Regular cardiac myocyte (primary cell): ENCODE data around the gene MT1X. TPM values are rescaled to one million over a fixed set of nuclear protein-coding genes. Genes with fewer than 3 reads are reported as not detected.

Source experiments
- total RNA-seq: library from RNA; depleted of rRNA; stranded (reverse); fragments of >200 nt; gene quantifications from 2 replicates; pipeline ENCODE4 v1.2.3, GENCODE V29; 2014

Gene MT1X
- 154 and 161 TPM in 2 replicates for total RNA-seq

GRCh38 chr16:56681939-56682702 lies at the start of gene MT1X:
MT1X (plus strand) TSS chr16:56682470; CDS start chr16:56682541, 71 bp downstream.

GRCh38 chr16:56637814-56638750 lies 44.2 kb upstream of the MT1X start, which contains the start of gene MT1A:
MT1A (plus strand) TSS chr16:56638666; CDS start chr16:56638739, 73 bp downstream.

GRCh38 chr16:56651586-56651985 lies 30.7 kb upstream of the MT1X start, which contains the start of gene MT1B:
MT1B (plus strand) TSS chr16:56651886; CDS start chr16:56651954, 68 bp downstream.

GRCh38 chr16:56657555-56658326 lies 24.5 kb upstream of the MT1X start, which contains the start of gene MT1F:
MT1F (plus strand) TSS chr16:56657959; CDS start chr16:56658059, 100 bp downstream.

GRCh38 chr16:56667581-56668571 lies 14.4 kb upstream of the MT1X start, which contains the start of gene MT1G:
MT1G (minus strand) TSS chr16:56668065; CDS start chr16:56667993, 72 bp downstream.

GRCh38 chr16:56669005-56669839 lies 13.0 kb upstream of the MT1X start, which contains the start of gene MT1H:
MT1H (plus strand) TSS chr16:56669814; CDS start chr16:56669885, 71 bp downstream.

GRCh38 chr16:56729735-56730662 lies 47.7 kb downstream of the MT1X start, which contains the start of gene NUP93:
NUP93 (plus strand) TSS chr16:56730129; CDS start chr16:56748248, 18,119 bp downstream.

Other genes with a start within 250 kb of the MT1X start
- 57.5 and 92.6 TPM in 2 replicates for gene NUDT21, start 231.1 kb upstream of the MT1X start, total RNA-seq
- gene OGFOD1, start 230.9 kb upstream of the MT1X start, total RNA-seq = 82.9 and 83.8 TPM in 2 replicates
- gene BBS2, start 162.4 kb upstream of the MT1X start, total RNA-seq = 35.5 and 75.0 TPM in 2 replicates
- gene MT4, start 117.4 kb upstream of the MT1X start, total RNA-seq = not detected in 2 replicates
- gene MT3, start 92.9 kb upstream of the MT1X start, total RNA-seq = 0.56 TPM in 1 of 2 replicates, not detected in the other
- 190 and 238 TPM in 2 replicates for gene MT2A, start 73.9 kb upstream of the MT1X start, total RNA-seq
- gene MT1E, start 56.7 kb upstream of the MT1X start, total RNA-seq = 244 and 365 TPM in 2 replicates
- 2.5 and 5.9 TPM in 2 replicates for gene MT1M, start 49.8 kb upstream of the MT1X start, total RNA-seq
- 3.9 and 8.8 TPM in 2 replicates for gene MT1A, start 43.8 kb upstream of the MT1X start, total RNA-seq
- not detected in 2 replicates for gene MT1B, start 30.6 kb upstream of the MT1X start, total RNA-seq
- gene MT1F, start 24.5 kb upstream of the MT1X start, total RNA-seq = 0.56 and 0.96 TPM in 2 replicates
- gene MT1G, start 14.4 kb upstream of the MT1X start, total RNA-seq = 0.56 and 1.5 TPM in 2 replicates
- 0.77 TPM in 1 of 2 replicates, not detected in the other for gene MT1H, start 12.7 kb upstream of the MT1X start, total RNA-seq
- 40.3 and 91.1 TPM in 2 replicates for gene NUP93, start 47.7 kb downstream of the MT1X start, total RNA-seq
- gene SLC12A3, start 182.7 kb downstream of the MT1X start, total RNA-seq = not detected in 2 replicates
- 82.1 and 95.8 TPM in 2 replicates for gene HERPUD1, start 249.7 kb downstream of the MT1X start, total RNA-seq